CD4-positive, alpha-beta T cell treated with Interleukin-17A for 1 hour (primary cell): ENCODE data around the gene IGLON5.
A peak's percentile ranks its signal among the peaks of the same experiment; 100 is the strongest.

Experiments
- DNase-seq: peaks from one replicate; pipeline ENCODE4 v3.0.0-alpha.2; 2020

The IGLON5 gene

GRCh38 chr19:51318687-51319648 lies 7.5 kb downstream of the IGLON5 start:
- no peak for DNase-seq

DNA sequence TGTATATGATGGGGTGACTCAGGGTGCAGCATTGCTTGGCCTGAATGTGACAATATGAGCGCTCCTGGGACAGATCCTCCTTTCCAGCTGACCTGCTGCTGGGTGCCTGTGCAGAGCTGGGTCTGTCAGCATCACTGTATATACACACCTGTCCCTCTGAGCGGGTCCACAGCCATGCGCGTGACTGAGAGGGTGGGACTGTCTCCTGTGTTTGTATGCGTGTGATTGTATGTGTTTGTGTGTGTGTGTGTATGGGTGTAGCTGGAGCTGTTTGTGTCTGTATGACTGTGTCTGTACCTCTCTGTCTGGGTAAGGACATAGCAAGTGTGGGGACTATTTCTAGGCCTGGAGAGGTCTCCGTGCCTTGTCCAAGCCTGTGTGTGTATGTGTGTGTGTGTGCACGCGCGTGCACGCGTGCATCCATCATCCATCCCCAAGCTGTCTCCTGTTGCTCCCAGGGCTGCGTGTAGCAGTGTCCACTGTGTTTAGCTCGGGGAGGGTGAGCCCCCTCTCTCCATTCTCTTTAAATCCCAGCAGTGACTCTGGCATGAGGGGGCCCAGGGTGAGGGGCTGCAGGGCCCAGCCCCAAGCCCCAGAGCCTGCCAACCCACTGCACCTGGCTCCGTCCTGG lies 8.3 kb downstream of the IGLON5 start:
- no peak for DNase-seq

GRCh38 chr19:51320280-51320657 lies 8.8 kb downstream of the IGLON5 start:
- no peak for DNase-seq

- DNase-seq, result no peak
Measured at GRCh38 chr19:51321799-51322198, 10.4 kb downstream of the IGLON5 start.

DNA sequence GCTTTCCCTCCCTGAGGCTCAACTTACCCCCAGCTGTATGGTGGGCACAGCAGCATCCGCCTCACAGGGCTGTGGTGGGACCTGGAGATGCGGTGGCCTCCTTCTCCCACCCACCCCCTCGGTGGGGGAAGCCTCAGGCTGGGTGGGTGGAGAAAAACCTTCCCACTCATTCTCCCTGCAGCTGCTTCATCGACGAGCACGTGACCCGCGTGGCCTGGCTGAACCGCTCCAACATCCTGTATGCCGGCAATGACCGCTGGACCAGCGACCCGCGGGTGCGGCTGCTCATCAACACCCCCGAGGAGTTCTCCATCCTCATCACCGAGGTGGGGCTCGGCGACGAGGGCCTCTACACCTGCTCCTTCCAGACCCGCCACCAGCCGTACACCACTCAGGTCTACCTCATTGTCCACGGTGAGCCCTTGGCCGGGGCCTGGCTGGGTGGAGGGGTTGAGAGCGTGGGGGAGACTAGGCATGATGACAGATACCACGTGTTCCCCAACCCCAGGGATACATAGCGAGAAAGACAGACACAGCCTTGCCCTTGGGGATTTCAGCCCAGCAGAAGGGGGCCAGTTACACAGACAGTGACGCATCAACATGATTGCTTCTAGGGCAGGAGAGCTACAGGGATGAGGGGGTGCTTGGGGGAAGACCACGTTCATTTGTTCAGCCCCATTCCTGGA lies 12.2 kb downstream of the IGLON5 start:
- DNase-seq, result no peak

DNA sequence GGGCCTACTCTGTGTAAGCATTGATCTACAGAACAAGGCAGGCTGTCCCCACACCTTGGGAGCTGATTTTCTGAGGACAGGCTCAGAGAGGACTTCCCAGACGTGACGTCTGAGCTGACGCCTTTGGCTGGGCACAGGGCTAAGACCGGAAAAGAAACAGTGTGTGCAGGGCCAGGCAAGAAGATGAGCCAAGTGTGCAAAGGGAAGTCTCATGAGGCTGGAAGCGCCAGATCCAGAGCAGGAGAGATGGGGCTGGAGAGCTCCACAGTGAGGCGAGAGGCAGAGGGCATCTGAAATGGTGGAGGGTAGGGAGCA lies 12.7 kb downstream of the IGLON5 start:
- DNase-seq, result no peak

- no peak for DNase-seq
Measured at GRCh38 chr19:51325161-51325976, 13.9 kb downstream of the IGLON5 start.

- no peak for DNase-seq
Measured at GRCh38 chr19:51326216-51327065, 15.0 kb downstream of the IGLON5 start.

- DNase-seq, result peak; percentile 43
Measured at GRCh38 chr19:51327066-51328001, 15.9 kb downstream of the IGLON5 start.

DNA sequence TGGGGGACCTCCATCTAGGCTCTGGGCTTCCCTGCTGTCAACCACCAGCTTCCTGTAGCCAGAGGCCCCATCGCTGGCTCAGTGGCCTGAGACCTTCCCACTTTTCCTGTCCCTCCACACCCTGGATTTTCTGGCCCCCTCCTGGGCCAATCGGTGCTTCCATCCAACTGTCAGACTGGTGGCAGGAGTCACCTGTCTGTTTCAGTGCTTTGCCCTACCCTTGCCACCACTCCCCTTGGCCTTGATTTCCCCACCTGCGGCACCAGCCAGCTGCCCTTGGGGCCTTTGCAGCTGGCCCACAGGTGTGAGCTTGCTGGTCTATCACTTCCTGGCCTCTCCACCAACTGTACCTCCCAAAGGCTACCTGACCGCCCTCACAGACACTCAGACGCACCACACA lies 18.0 kb downstream of the IGLON5 start:
- no peak for DNase-seq

GRCh38 chr19:51330366-51330765 lies 18.9 kb downstream of the IGLON5 start:
- no peak for DNase-seq

GRCh38 chr19:51331193-51331592 lies 19.7 kb downstream of the IGLON5 start:
- DNase-seq, result no peak

GRCh38 chr19:51331716-51332115 lies 20.3 kb downstream of the IGLON5 start:
- DNase-seq, result no peak

GRCh38 chr19:51333836-51334460 lies 22.5 kb downstream of the IGLON5 start:
- no peak for DNase-seq

GRCh38 chr19:51337141-51337860 lies 25.9 kb downstream of the IGLON5 start:
- no peak for DNase-seq

GRCh38 chr19:51337861-51338562 lies 26.6 kb downstream of the IGLON5 start:
- no peak for DNase-seq

DNA sequence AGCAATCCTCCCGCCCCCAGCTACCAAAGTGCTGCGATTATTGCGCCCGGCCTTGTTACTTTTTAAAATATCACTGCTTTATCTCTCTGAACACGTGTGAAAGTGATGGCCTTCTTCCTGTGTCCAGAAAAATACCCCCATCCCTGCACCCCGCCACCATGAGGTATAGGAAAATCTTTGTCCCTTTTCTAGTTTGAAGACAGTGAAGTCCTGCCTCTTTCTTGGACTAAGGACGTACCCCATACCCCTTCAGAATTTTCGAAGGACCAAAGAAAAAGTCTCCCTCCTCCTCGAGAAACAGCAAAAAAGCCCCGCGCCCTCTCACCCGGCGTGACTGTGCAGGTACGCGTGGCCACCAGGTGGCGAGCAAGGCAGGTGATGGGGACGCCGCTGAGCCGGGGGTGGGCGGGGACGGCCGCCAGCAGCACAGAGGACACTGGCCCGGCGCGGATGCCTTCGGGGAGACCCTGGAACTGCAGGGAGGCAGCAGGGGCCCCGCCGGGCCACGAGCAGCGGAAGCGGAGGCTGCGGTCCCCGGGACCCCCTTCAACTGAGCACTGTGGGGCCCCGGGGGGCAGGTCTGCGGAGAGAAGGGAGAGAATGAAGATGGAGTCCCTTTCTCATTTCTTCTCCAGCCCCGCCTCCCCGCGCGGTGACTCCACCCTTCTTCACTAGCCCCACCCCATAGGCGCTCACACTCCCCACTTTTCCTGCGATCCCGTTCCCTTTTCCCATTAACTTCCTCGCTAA lies 27.3 kb downstream of the IGLON5 start:
- peak; percentile 84 for DNase-seq

DNA sequence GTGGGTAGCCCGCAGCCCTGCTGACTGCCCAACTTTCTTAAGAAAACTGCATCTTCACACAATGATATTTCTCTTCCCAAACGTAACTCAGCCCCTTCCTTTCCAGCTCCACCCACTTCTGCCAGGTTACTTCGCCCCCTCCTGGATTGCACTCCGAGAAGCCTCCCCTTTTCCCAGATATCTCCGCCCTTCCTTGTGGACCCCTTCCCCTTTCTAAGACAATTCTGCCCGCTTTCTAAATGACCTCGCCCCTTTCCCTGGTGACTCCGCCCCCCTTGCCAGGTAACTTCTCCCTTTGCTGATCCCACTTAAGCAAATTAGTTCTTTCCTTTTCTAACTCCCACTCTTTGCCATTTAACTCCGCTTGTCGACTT lies 27.9 kb downstream of the IGLON5 start:
- no peak for DNase-seq
